22Rv1 (cell line): ENCODE data around the gene SNAP25.

Experiments used
- H3K27ac ChIP-seq: fragments of 450-650 bp; 2 replicates; pipeline ENCODE4 v1.5.1; 2017
- ZFX ChIP-seq: fragments of 450-650 bp; IDR thresholded peaks from 2 replicates; pipeline ENCODE4 v1.6.1; 2017; ENCODE audit warnings: antibody characterized with exemption, borderline replicate concordance
- TF ChIP-seq, protein P1 (sequence below): fragments of 450-650 bp; IDR thresholded peaks from 2 replicates; pipeline ENCODE4 v1.5.1; 2017; ENCODE audit warnings: mild to moderate bottlenecking

SNAP25 gene

DNA sequence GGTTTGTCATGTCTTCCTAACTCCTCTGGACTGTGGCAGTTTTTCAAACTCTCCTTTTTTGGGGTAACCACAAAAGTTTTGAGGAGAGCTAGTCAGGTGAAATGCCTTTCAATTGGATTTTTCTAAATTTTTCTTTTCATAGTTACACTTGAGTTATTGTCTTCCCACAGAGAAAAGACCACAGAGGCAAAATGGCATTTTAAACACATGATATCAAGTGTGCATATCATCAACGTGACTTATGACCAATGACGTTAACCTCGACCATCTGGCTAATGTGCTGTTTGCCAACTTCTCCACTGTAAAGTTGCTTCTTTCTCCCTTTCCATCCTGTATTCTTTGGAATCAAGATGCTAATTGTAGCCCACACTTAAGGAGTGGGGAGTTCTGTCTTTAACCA, 41.3 kb upstream of the SNAP25 start:
- TF ChIP-seq ZFX = no peak
- TF ChIP-seq, protein P1, sequence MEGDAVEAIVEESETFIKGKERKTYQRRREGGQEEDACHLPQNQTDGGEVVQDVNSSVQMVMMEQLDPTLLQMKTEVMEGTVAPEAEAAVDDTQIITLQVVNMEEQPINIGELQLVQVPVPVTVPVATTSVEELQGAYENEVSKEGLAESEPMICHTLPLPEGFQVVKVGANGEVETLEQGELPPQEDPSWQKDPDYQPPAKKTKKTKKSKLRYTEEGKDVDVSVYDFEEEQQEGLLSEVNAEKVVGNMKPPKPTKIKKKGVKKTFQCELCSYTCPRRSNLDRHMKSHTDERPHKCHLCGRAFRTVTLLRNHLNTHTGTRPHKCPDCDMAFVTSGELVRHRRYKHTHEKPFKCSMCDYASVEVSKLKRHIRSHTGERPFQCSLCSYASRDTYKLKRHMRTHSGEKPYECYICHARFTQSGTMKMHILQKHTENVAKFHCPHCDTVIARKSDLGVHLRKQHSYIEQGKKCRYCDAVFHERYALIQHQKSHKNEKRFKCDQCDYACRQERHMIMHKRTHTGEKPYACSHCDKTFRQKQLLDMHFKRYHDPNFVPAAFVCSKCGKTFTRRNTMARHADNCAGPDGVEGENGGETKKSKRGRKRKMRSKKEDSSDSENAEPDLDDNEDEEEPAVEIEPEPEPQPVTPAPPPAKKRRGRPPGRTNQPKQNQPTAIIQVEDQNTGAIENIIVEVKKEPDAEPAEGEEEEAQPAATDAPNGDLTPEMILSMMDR = no peak

DNA sequence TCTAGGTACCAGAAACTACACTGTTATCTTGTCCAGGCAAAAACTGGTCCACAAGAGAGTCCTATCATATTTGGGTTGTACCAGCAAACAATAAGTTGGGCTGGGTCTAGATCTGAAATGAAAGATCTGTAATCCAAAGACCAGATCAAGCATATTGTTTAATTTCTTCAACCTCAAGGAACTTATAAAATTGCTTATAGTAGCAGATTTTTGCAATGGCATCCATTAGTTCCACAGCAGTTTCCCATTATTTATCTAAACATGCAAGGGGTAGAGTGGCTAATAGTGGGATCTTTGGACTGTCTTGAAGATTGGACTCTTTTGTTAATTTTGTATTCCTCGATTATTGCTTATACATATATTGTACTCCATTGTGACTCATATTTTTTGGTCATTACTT, 40.5 kb upstream of the SNAP25 start:
- TF ChIP-seq ZFX = no peak
- TF ChIP-seq, protein P1 = no peak
- no peak overlapping the region for H3K27ac ChIP-seq

More for the DNA sequence above, 41.3 kb upstream of the SNAP25 start:
- H3K27ac ChIP-seq = no peak overlapping the region

DNA sequence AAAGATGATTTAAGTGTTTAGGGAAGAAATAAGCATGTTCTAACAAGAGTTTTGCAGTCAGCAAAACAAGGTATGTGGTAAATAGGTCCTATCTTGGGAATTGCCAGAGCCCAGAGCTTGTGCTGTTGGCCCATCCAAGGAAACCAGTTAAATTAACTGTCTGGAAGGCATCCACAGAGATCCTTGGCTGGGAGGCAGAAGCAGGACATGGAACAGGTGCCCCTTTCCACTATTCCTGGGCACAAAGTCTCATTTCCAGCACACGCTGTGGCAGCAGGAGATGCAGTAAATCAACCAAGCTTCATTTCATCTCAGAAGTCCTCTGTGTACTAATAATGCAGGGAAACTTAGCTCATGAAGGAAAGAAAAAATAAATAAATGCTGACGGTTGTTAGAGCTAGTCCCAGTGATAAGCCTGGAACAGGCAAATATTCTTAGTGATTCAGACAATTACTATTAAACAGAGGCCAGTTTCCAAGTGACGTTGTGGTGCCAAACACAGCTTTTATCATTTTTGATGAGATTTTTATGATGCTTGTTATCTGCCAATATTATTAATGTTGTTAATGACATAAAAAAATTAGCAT, 39.8 kb upstream of the SNAP25 start:
- TF ChIP-seq ZFX = no peak
- TF ChIP-seq, protein P1 = no peak
- no peak overlapping the region for H3K27ac ChIP-seq

DNA sequence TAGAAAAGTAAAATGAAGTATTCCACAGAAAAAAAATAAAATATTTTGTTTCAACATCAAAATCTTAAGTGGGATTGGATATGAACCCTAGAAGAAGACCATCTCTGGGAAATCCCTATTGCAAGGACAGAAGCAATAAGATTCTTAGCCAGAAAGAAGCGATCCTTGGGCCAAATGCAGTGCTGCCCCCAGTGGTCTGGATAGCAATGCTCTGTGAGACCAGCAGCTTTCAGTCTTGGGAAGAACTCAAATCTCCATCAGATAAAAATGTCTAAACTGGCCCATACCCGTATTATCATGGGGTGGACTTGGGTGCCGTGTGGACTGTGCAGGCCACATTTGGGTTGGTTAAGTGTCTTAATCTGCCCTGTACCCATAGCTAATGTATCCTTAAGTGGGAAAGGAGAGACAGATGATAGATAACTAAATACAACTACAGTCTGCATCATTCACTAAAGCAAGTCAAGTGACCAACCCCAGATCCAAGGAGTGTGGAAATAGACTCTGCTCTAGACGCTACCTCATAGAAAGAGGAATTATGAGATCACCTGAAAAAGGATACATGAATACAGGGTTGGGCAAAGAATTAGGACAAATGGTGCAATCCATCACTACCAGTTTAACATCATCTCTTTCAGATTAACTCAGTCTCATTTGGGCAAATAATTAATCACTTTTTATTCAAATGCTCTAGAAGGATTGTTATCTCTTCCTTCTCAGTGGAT, 38.9 kb upstream of the SNAP25 start:
- TF ChIP-seq, protein P1 = peak; percentile 71
- no peak for TF ChIP-seq ZFX
- H3K27ac ChIP-seq = no peak overlapping the region

DNA sequence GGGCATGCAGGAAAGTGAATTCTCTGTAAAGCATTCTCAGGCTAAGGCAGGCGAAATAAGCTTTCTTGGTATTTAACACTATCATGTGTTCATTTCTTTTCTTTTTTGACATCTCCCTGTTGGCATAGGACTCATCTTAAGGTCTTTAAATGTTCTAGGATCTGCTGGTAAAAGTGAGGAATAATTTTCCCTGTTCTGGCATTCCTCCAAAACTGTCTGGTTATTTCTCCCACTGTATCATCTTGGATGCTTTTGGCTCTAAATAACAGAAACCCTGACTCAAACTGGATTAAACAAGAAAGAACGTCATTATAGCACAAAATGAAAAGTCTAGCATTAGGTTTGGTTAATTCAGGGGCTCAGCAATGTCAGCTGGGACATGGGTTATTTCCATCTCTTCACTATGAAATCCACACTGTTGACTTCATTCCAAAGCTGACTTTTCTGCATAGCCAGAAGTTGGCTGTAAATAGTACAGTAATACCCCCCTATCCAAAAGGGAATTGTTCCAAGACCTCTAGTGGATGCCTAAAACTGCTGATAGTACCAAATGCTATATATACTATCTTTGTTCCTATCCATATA, 37.9 kb upstream of the SNAP25 start:
- no peak for TF ChIP-seq ZFX
- TF ChIP-seq, protein P1 = no peak
- no peak overlapping the region for H3K27ac ChIP-seq

DNA sequence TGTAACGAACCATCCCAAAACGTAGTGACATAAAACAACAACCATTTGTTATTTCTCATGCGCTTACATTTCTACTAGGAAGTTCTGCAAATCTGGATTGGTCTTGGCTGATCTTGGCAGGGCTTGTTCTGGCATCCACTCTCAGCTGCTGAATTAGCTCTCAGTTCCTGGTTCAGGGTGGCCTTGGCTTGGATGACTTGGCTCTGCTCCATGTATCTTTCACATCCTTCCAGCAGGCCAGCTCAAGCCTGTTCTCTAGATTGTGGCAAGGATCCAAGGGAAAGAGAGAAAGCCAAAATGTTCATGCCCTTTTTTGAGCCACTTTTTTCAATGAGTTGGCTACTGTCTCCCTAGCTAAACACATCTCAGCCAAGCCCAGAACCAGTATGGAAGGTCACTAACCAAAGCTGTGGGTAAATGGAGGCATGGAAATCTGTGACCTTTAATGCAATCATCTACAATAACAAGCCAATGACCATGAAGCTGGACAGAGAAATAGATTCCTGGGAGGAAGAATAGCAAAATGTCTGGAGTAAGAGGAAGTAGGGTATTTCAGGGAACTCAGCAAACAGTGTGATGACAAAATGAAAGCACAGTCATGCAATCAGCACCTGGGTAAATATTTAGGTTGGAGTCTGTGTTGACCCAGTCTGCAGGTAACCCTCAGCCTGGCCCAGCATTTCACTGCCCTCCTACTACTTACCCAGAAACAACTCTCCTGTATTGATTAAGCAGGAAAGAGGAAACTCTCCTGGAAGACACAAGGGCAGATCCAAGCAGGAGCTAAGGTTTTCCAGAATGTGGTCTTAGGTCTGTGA, 32.7 kb upstream of the SNAP25 start:
- no peak for TF ChIP-seq ZFX
- TF ChIP-seq, protein P1 = no peak
- no peak overlapping the region for H3K27ac ChIP-seq
